Endothelial cell (in vitro differentiated cells): Measurements from ENCODE around the gene NDUFAF5. TPM values are rescaled to one million over a fixed set of nuclear protein-coding genes. Genes with fewer than 3 reads are reported as not detected.

Source experiments
- DNase-seq: peaks from one replicate; pipeline ENCODE4 v3.0.0; 2021; ENCODE audit warnings: low spot score
- H3K27ac Mint-ChIP-seq: one replicate; pipeline ENCODE4 v1.8.0; 2021; ENCODE audit warnings: mixed read lengths, inconsistent platforms; ENCODE audit not compliant: unreplicated experiment
- H3K27me3 Mint-ChIP-seq: one replicate; pipeline ENCODE4 v1.8.0; 2021; ENCODE audit warnings: mild to moderate bottlenecking, moderate library complexity, mixed read lengths, inconsistent platforms; ENCODE audit not compliant: unreplicated experiment
- H3K36me3 Mint-ChIP-seq: one replicate; pipeline ENCODE4 v1.8.0; 2021; ENCODE audit warnings: mild to moderate bottlenecking, low read depth, mixed read lengths, inconsistent platforms; ENCODE audit not compliant: unreplicated experiment
- H3K4me1 Mint-ChIP-seq: one replicate; pipeline ENCODE4 v1.8.0; 2021; ENCODE audit warnings: mild to moderate bottlenecking, mixed read lengths, inconsistent platforms; ENCODE audit not compliant: unreplicated experiment
- H3K4me3 Mint-ChIP-seq: one replicate; pipeline ENCODE4 v1.8.0; 2021; ENCODE audit warnings: mild to moderate bottlenecking, mixed read lengths, inconsistent platforms; ENCODE audit not compliant: unreplicated experiment
- H3K9me3 Mint-ChIP-seq: one replicate; pipeline ENCODE4 v1.8.0; 2021; ENCODE audit warnings: mixed read lengths, inconsistent platforms; ENCODE audit not compliant: unreplicated experiment
- CTCF ChIP-seq: fragments of 200-600 bp; sonication (generic); IDR thresholded peaks from one replicate; pipeline ENCODE4 v1.5.0; 2021; ENCODE audit warnings: antibody characterized with exemption; ENCODE audit not compliant: unreplicated experiment
- total RNA-seq: library from RNA; stranded (reverse); fragmentation: NEBNext Ultra II Directional; extraction: Animal tissue kit (Norgen Biotek cat#: 25700); gene quantifications from one replicate; pipeline ENCODE4 v1.2.1, GENCODE V29; 2021; ENCODE audit not compliant: unreplicated experiment

NDUFAF5 gene
- total RNA-seq, 1 donor from 2014 or later, result 22.5 TPM

- Mint-ChIP-seq H3K4me1 (peaks cover 3% of the 10 kb centered on the region), H3K27ac (peak overlapping the region; percentile 86), H3K27me3 (peaks cover 2% of the 10 kb centered on the region), H3K36me3 (peaks cover 45% of the 10 kb centered on the region), H3K4me3 (peak overlapping the region; percentile 53), H3K9me3 (no peaks in the 10 kb centered on the region)
- no peak for TF ChIP-seq CTCF
- DNase-seq, result no peak
These were observed 18.9 kb upstream of the NDUFAF5 start for GRCh38 chr20:13765868-13766416.

GRCh38 chr20:13770141-13770540, 14.7 kb upstream of the NDUFAF5 start:
- H3K27me3 Mint-ChIP-seq, result no peaks in the 10 kb centered on the region
- H3K36me3 Mint-ChIP-seq, result peaks cover 38% of the 10 kb centered on the region
- peaks cover 3% of the 10 kb centered on the region for H3K4me1 Mint-ChIP-seq
- H3K4me3 Mint-ChIP-seq, result no peak overlapping the region
- no peaks in the 10 kb centered on the region for H3K9me3 Mint-ChIP-seq
- no peak overlapping the region for H3K27ac Mint-ChIP-seq
- no peak for DNase-seq
- TF ChIP-seq CTCF, result no peak

GRCh38 chr20:13771853-13772453, 12.9 kb upstream of the NDUFAF5 start:
- H3K4me1 Mint-ChIP-seq, result no peaks in the 10 kb centered on the region
- no peaks in the 10 kb centered on the region for H3K27me3 Mint-ChIP-seq
- peaks cover 24% of the 10 kb centered on the region for H3K36me3 Mint-ChIP-seq
- H3K9me3 Mint-ChIP-seq, result no peaks in the 10 kb centered on the region
- no peak for DNase-seq
- TF ChIP-seq CTCF, result peak; percentile 79
- no peak overlapping the region for H3K27ac Mint-ChIP-seq
- H3K4me3 Mint-ChIP-seq, result no peak overlapping the region

- no peaks in the 10 kb centered on the region for H3K9me3 Mint-ChIP-seq
- peaks cover 19% of the 10 kb centered on the region for H3K36me3 Mint-ChIP-seq
- no peak overlapping the region for H3K4me3 Mint-ChIP-seq
- H3K27me3 Mint-ChIP-seq, result no peaks in the 10 kb centered on the region
- TF ChIP-seq CTCF, result no peak
- H3K27ac Mint-ChIP-seq, result no peak overlapping the region
- DNase-seq, result no peak
- no peaks in the 10 kb centered on the region for H3K4me1 Mint-ChIP-seq
These were observed 12.3 kb upstream of the NDUFAF5 start for GRCh38 chr20:13772529-13772928.

- no peak overlapping the region for H3K27ac Mint-ChIP-seq
- H3K36me3 Mint-ChIP-seq, result peaks cover 8% of the 10 kb centered on the region
- no peak for TF ChIP-seq CTCF
- H3K27me3 Mint-ChIP-seq, result no peaks in the 10 kb centered on the region
- no peaks in the 10 kb centered on the region for H3K9me3 Mint-ChIP-seq
- no peak for DNase-seq
- no peak overlapping the region for H3K4me3 Mint-ChIP-seq
- H3K4me1 Mint-ChIP-seq, result no peaks in the 10 kb centered on the region
These were observed 9.0 kb upstream of the NDUFAF5 start for GRCh38 chr20:13775867-13776266.
